ENCODE data around the gene RHOA. TPM values are rescaled to one million over a fixed set of nuclear protein-coding genes. Genes with fewer than 3 reads are reported as not detected.
A peak's percentile ranks its signal among the peaks of the same experiment; 100 is the strongest.
"Not testable (repeated sequence)": the region's sequence is repeated elsewhere in the genome, so short reads cannot be mapped to it uniquely, and the experiment has no call there.

RHOA gene
- total RNA-seq, 2 donors from 2014 or later, result 499 to 506 TPM

- no peak for DNase-seq
- Histone ChIP-seq H3K27ac (peak overlapping the region; percentile 95), H3K4me3 (peak overlapping the region; percentile 60), H3K4me1 (peaks cover 15% of the 10 kb centered on the region), H3K36me3 (peaks cover 13% of the 10 kb centered on the region), H3K9me3 (no peaks in the 10 kb centered on the region), H3K9ac (ENCODE audit: low read depth in 2 of 2, low read length in 2 of 2) (peak overlapping the region in 1 of 2 donors; percentile 93), H3K27me3 (no peaks in the 10 kb centered on the region)
- intact Hi-C loops (cut with DNase I), result no loop called here
- no peak for TF ChIP-seq CTCF (IDR thresholded peaks at IDR 0.05)
Measured at GRCh38 chr3:49358884-49359225, 52.9 kb downstream of the RHOA start.

GRCh38 chr3:49358217-49358883, 53.4 kb downstream of the RHOA start, which contains the start of gene GPX1:
Gene GPX1, minus strand, starts transcription at chr3:49358353. Its CDS starts 75 bp downstream, at chr3:49358278.
- Histone ChIP-seq H3K4me3 (peak within 1 kb of the TSS; percentile 60), H3K4me1 (peaks cover 15% of the 10 kb centered on the region), H3K27ac (peak within 1 kb of the TSS; percentile 95), H3K27me3 (no peaks in the 10 kb centered on the region), H3K9ac (ENCODE audit: low read depth in 2 of 2, low read length in 2 of 2) (peak within 1 kb of the TSS; percentile 89 to 93), H3K36me3 (peaks cover 13% of the 10 kb centered on the region), H3K9me3 (no peaks in the 10 kb centered on the region)
- TF ChIP-seq CTCF (IDR thresholded peaks at IDR 0.05), result no peak
- intact Hi-C loops (cut with DNase I), result no loop called here
- peak; percentile 97 for DNase-seq

- peaks cover 13% of the 10 kb centered on the region for H3K36me3 ChIP-seq
- H3K4me3 ChIP-seq, result peak overlapping the region; percentile 60
- H3K9me3 ChIP-seq; intact Hi-C loops (cut with DNase I); H3K27me3 ChIP-seq: not testable (repeated sequence)
- H3K9ac ChIP-seq (ENCODE audit: low read depth in 2 of 2, low read length in 2 of 2), result peak overlapping the region; percentile 89 to 93
- peak overlapping the region; percentile 95 for H3K27ac ChIP-seq
- peak; percentile 47 for DNase-seq
- peaks cover 15% of the 10 kb centered on the region for H3K4me1 ChIP-seq
Measured at GRCh38 chr3:49357443-49358216, 54.1 kb downstream of the RHOA start.

GRCh38 chr3:49357095-49357442, 54.7 kb downstream of the RHOA start:
- H3K27me3 ChIP-seq; H3K9me3 ChIP-seq; intact Hi-C loops (cut with DNase I); DNase-seq: not testable (repeated sequence)
- H3K36me3 ChIP-seq, result peaks cover 10% of the 10 kb centered on the region
- H3K4me3 ChIP-seq, result peak overlapping the region; percentile 60
- peak overlapping the region; percentile 95 for H3K27ac ChIP-seq
- H3K4me1 ChIP-seq, result peaks cover 15% of the 10 kb centered on the region
- peak overlapping the region; percentile 89 to 93 for H3K9ac ChIP-seq (ENCODE audit: low read depth in 2 of 2, low read length in 2 of 2)

GRCh38 chr3:49352890-49353421, 58.8 kb downstream of the RHOA start:
- H3K4me3 ChIP-seq, result no peak overlapping the region
- H3K27me3 ChIP-seq, result no peaks in the 10 kb centered on the region
- intact Hi-C loops (cut with DNase I), result no loop called here
- no peaks in the 10 kb centered on the region for H3K36me3 ChIP-seq
- peak overlapping the region; percentile 63 for H3K27ac ChIP-seq
- no peak for TF ChIP-seq CTCF (IDR thresholded peaks at IDR 0.05)
- no peak for DNase-seq
- H3K9ac ChIP-seq (ENCODE audit: low read depth in 2 of 2, low read length in 2 of 2), result no peak overlapping the region
- H3K9me3 ChIP-seq, result no peaks in the 10 kb centered on the region
- H3K4me1 ChIP-seq, result no peaks in the 10 kb centered on the region

GRCh38 chr3:49352281-49352680, 59.5 kb downstream of the RHOA start:
- H3K4me3 ChIP-seq, result no peak overlapping the region
- H3K9me3 ChIP-seq, result no peaks in the 10 kb centered on the region
- no peak for DNase-seq
- H3K9ac ChIP-seq (ENCODE audit: low read depth in 2 of 2, low read length in 2 of 2), result no peak overlapping the region
- H3K4me1 ChIP-seq, result no peaks in the 10 kb centered on the region
- H3K27ac ChIP-seq, result peak overlapping the region; percentile 63
- no peak for TF ChIP-seq CTCF (IDR thresholded peaks at IDR 0.05)
- H3K27me3 ChIP-seq, result no peaks in the 10 kb centered on the region
- intact Hi-C loops (cut with DNase I), result no loop called here
- no peaks in the 10 kb centered on the region for H3K36me3 ChIP-seq
